H1 (cell line): Measurements from ENCODE around the gene RIN3. TPM values are rescaled to one million over a fixed set of nuclear protein-coding genes. Genes with fewer than 3 reads are reported as not detected.

Source experiments
- CTCF ChIA-PET: fragments of 300-600 bp; sonication (Branson Sonifier 250); formaldehyde crosslinking; loops from one replicate; lab custom pipeline; 2021; ENCODE audit not compliant: partially characterized antibody; lab: Charles Lee
- POLR2A ChIA-PET: fragments of 300-600 bp; sonication (Branson Sonifier 250); formaldehyde crosslinking; loops from one replicate; lab custom pipeline; 2021; ENCODE audit warnings: inconsistent platforms; ENCODE audit not compliant: partially characterized antibody; lab: Charles Lee
- DNase-seq, 2 experiments: peaks; one replicate each; pipeline versions ENCODE4 v3.0.0 to v3.0.0-alpha.2; 2010 to 2022; ENCODE audit warnings: low spot score in 2 of 2, low read depth in 1 of 2, mixed read lengths in 1 of 2
- FAIRE-seq: peaks from 2 replicates; lab custom pipeline; 2011; peaks lifted over from hg19 to GRCh38; lab: Jason Lieb, UNC
- H2AFZ ChIP-seq: 2 replicates; pipeline ENCODE4 v1.8.1; 2012; ENCODE audit warnings: low read length, inconsistent platforms
- H2AK5ac ChIP-seq: 2 replicates; pipeline ENCODE4 v1.6.1; 2013; ENCODE audit warnings: low read depth, low read length
- H2BK120ac ChIP-seq: replicated peaks from 2 replicates; pipeline ENCODE3; 2013; ENCODE audit warnings: low read depth, low read length, inconsistent platforms
- H2BK12ac ChIP-seq: 2 replicates; pipeline ENCODE4 v1.6.1; 2013; ENCODE audit warnings: low read depth, low read length
- H2BK15ac ChIP-seq: 2 replicates; pipeline ENCODE4 v1.6.1; 2013; ENCODE audit warnings: low read length
- H2BK20ac ChIP-seq: 2 replicates; pipeline ENCODE4 v1.6.1; 2013; ENCODE audit warnings: low read length
- H2BK5ac ChIP-seq: 2 replicates; pipeline ENCODE4 v1.6.1; 2013; ENCODE audit warnings: low read depth, low read length
- H3K14ac ChIP-seq: 2 replicates; pipeline ENCODE4 v1.6.1; 2013; ENCODE audit warnings: inconsistent platforms; ENCODE audit not compliant: insufficient read length
- H3K18ac ChIP-seq: 2 replicates; pipeline ENCODE4 v1.6.1; 2013; ENCODE audit warnings: low read length; ENCODE audit errors: extremely low read depth
- H3K23ac ChIP-seq: 2 replicates; pipeline ENCODE4 v1.6.1; 2013; ENCODE audit warnings: inconsistent platforms; ENCODE audit not compliant: insufficient read length
- H3K23me2 ChIP-seq: 2 replicates; pipeline ENCODE4 v1.6.1; 2013; ENCODE audit warnings: low read depth, low read length
- H3K27ac ChIP-seq: 2 replicates; pipeline ENCODE4 v1.6.1; 2011; ENCODE audit warnings: low read depth, low read length, inconsistent platforms
- H3K27me3 ChIP-seq, 4 experiments: replicated peaks in 1 of 4; 1 replicate in 1 of 4; 2 replicates in 3 of 4; pipeline versions ENCODE4 v1.6.1 to v1.8.1; 2011 to 2013; ENCODE audit warnings: low read length in 3 of 4, mild to moderate bottlenecking in 3 of 4, inconsistent platforms in 2 of 4, mixed read lengths in 2 of 4, moderate library complexity in 1 of 4; ENCODE audit not compliant: control insufficient read depth in 3 of 4, insufficient read depth in 3 of 4; ENCODE audit errors: extremely low read depth in 1 of 4
- H3K36me3 ChIP-seq, 4 experiments: 2 replicates each; pipeline versions ENCODE4 v1.6.1 to v1.8.1; 2011 to 2013; ENCODE audit warnings: mild to moderate bottlenecking in 4 of 4, low read length in 3 of 4, moderate library complexity in 2 of 4, control low read depth in 1 of 4, inconsistent platforms in 1 of 4; ENCODE audit not compliant: insufficient read depth in 4 of 4, control insufficient read depth in 2 of 4
- H3K4ac ChIP-seq: replicated peaks from 2 replicates; pipeline ENCODE3; 2013; ENCODE audit warnings: low read length, low read depth, mixed read lengths, inconsistent platforms; ENCODE audit not compliant: insufficient read length
- H3K4me1 ChIP-seq, 4 experiments: replicated peaks in 1 of 4; 1 replicate in 1 of 4; 2 replicates in 3 of 4; pipeline versions ENCODE4 v1.6.1 to v1.8.1; 2011 to 2013; ENCODE audit warnings: low read length in 3 of 4, inconsistent platforms in 2 of 4, mixed read lengths in 1 of 4; ENCODE audit not compliant: insufficient read depth in 4 of 4, control insufficient read depth in 3 of 4
- H3K4me2 ChIP-seq, 2 experiments: 2 replicates each; pipeline versions ENCODE4 v1.6.1 to v1.8.1; 2011 to 2013; ENCODE audit warnings: low read depth in 2 of 2, low read length in 2 of 2, control low read depth in 1 of 2, inconsistent platforms in 1 of 2, mild to moderate bottlenecking in 1 of 2; ENCODE audit not compliant: insufficient read depth in 1 of 2
- H3K4me3 ChIP-seq, 4 experiments: fragments of 200-600, 300-600 bp in 1 of 4; sonication (generic), shearing (Covaris generic), sonication (Bioruptor Twin) in 1 of 4; 2 replicates each; pipeline versions ENCODE4 v1.5.1 to v1.8.1; 2011 to 2016; ENCODE audit warnings: low read length in 4 of 4, low read depth in 3 of 4, control low read depth in 2 of 4, inconsistent platforms in 2 of 4, mild to moderate bottlenecking in 2 of 4, mixed read lengths in 1 of 4, moderate library complexity in 1 of 4; ENCODE audit not compliant: insufficient read depth in 2 of 4; ENCODE audit errors: extremely low read depth in 1 of 4
- H3K56ac ChIP-seq: replicated peaks from 2 replicates; pipeline ENCODE3; 2013; ENCODE audit warnings: low read depth, mild to moderate bottlenecking, mixed read lengths, low read length, inconsistent platforms; ENCODE audit not compliant: insufficient read length
- H3K79me1 ChIP-seq: 2 replicates; pipeline ENCODE4 v1.6.1; 2013; ENCODE audit warnings: low read depth, low read length, control low read depth
- H3K79me2 ChIP-seq, 2 experiments: 2 replicates each; pipeline versions ENCODE4 v1.6.1 to v1.8.1; 2012 to 2013; ENCODE audit warnings: low read length in 2 of 2, mild to moderate bottlenecking in 2 of 2, inconsistent platforms in 1 of 2; ENCODE audit not compliant: insufficient read depth in 2 of 2, control insufficient read depth in 1 of 2
- H3K9ac ChIP-seq, 4 experiments: replicated peaks in 1 of 4; 1 replicate in 1 of 4; 2 replicates in 3 of 4; pipeline versions ENCODE4 v1.6.1 to v1.8.1; 2011 to 2013; ENCODE audit warnings: low read depth in 3 of 4, low read length in 3 of 4, control low read depth in 2 of 4, mild to moderate bottlenecking in 2 of 4, moderate library complexity in 2 of 4, inconsistent platforms in 1 of 4; ENCODE audit errors: extremely low read depth in 1 of 4
- H3K9me3 ChIP-seq, 2 experiments: 2 replicates each; pipeline versions ENCODE4 v1.6.1 to v1.8.1; 2012 to 2013; ENCODE audit warnings: mild to moderate bottlenecking in 2 of 2, moderate library complexity in 2 of 2, control low read depth in 1 of 2, inconsistent platforms in 1 of 2, low read depth in 1 of 2, low read length in 1 of 2, mixed read lengths in 1 of 2; ENCODE audit not compliant: insufficient read depth in 2 of 2
- H4K20me1 ChIP-seq, 2 experiments: replicated peaks in 1 of 2; 2 replicates each; pipeline versions ENCODE3 to v1.8.1; 2011 to 2013; ENCODE audit warnings: inconsistent platforms in 2 of 2, low read length in 2 of 2, mild to moderate bottlenecking in 1 of 2; ENCODE audit not compliant: insufficient read depth in 2 of 2, control insufficient read depth in 1 of 2
- H4K5ac ChIP-seq: 2 replicates; pipeline ENCODE4 v1.6.1; 2013; ENCODE audit warnings: low read length, low read depth, mixed read lengths, inconsistent platforms; ENCODE audit not compliant: insufficient read length
- H4K8ac ChIP-seq: 2 replicates; pipeline ENCODE4 v1.8.0; 2013; ENCODE audit warnings: mild to moderate bottlenecking, moderate library complexity, low read length, inconsistent platforms; ENCODE audit not compliant: insufficient read depth; ENCODE audit errors: extremely low read depth
- H4K91ac ChIP-seq: replicated peaks from 2 replicates; pipeline ENCODE3; 2013; ENCODE audit warnings: low read length, mixed read lengths, inconsistent platforms; ENCODE audit not compliant: insufficient read length
- ATF2 ChIP-seq: IDR thresholded peaks from 2 replicates; pipeline ENCODE4 v1.6.1; 2012; ENCODE audit warnings: low read length, inconsistent platforms
- BRCA1 ChIP-seq: IDR thresholded peaks from 2 replicates; pipeline ENCODE4 v1.6.1; 2012; ENCODE audit warnings: low read depth, low read length, improper control_type of control experiment
- CBX8 ChIP-seq: fragments of 300-800, 300-1000 bp; sonication (generic); IDR thresholded peaks from 2 replicates; pipeline ENCODE4 v1.7.1; 2016; ENCODE audit warnings: low read depth, low read length, borderline replicate concordance
- CREB1 ChIP-seq: IDR thresholded peaks from 2 replicates; pipeline ENCODE4 v1.6.1; 2012; ENCODE audit warnings: inconsistent platforms
- EP300 ChIP-seq, 2 experiments: IDR thresholded peaks; 1 replicate in 1 of 2; 2 replicates in 1 of 2; pipeline ENCODE4 v1.6.1; 2011 to 2012; ENCODE audit warnings: low read depth in 2 of 2, low read length in 2 of 2, mild to moderate bottlenecking in 2 of 2, borderline replicate concordance in 1 of 2, inconsistent platforms in 1 of 2, moderate library complexity in 1 of 2
- FOSL1 ChIP-seq: IDR thresholded peaks from 2 replicates; pipeline ENCODE4 v1.6.1; 2011; ENCODE audit warnings: mild to moderate bottlenecking, low read depth, low read length, moderate library complexity; ENCODE audit not compliant: insufficient read depth
- JUN ChIP-seq: IDR thresholded peaks from 2 replicates; pipeline ENCODE4 v1.6.1; 2011; ENCODE audit warnings: low read depth, mild to moderate bottlenecking, improper control_type of control experiment, low read length
- KDM5A ChIP-seq: fragments of 200-600 bp; IDR thresholded peaks from 2 replicates; pipeline ENCODE4 v1.7.1; 2012; ENCODE audit warnings: mild to moderate bottlenecking, low read length, inconsistent platforms, mixed read lengths
- RAD21 ChIP-seq, 2 experiments: IDR thresholded peaks in 1 of 2; conservative IDR thresholded peaks in 1 of 2; 2 replicates each; pipeline ENCODE4 v1.6.1; 2011; ENCODE audit warnings: low read depth in 2 of 2, low read length in 2 of 2, improper control_type of control experiment in 1 of 2, inconsistent platforms in 1 of 2, mild to moderate bottlenecking in 1 of 2, moderate library complexity in 1 of 2
- SP1 ChIP-seq: IDR thresholded peaks from 2 replicates; pipeline ENCODE4 v1.6.1; 2011; ENCODE audit warnings: low read depth, low read length
- SP4 ChIP-seq: IDR thresholded peaks from 2 replicates; pipeline ENCODE4 v1.6.1; 2012; ENCODE audit warnings: low read length, inconsistent platforms
- SRF ChIP-seq: IDR thresholded peaks from 2 replicates; pipeline ENCODE4 v1.6.1; 2011; ENCODE audit warnings: mild to moderate bottlenecking, low read depth, low read length, moderate library complexity
- WGBS, 2 experiments: shearing (Covaris generic) in 1 of 2; methylation state at CpG; one replicate each; pipeline versions ENCODE4 v1.1.6 to v1.1.7; 2013 to 2015; ENCODE audit warnings: low lambda C conversion rate in 2 of 2, mixed read lengths in 2 of 2, inconsistent platforms in 1 of 2, low coverage in 1 of 2, missing lambda C conversion rate in 1 of 2; ENCODE audit not compliant: insufficient replicate concordance in 2 of 2, insufficient coverage in 1 of 2, insufficient read length in 1 of 2; ENCODE audit errors: extremely low coverage in 1 of 2, missing lambda C conversion rate in 1 of 2; 5-methylcytosine and 5-hydroxymethylcytosine counted together
- polyA plus RNA-seq, 7 experiments: library from polyadenylated mRNA; depleted of rRNA in 3 of 7; stranded (reverse) in 5 of 7; unstranded in 2 of 7; fragments of >200 nt in 5 of 7; fragments of 200-250 nt in 2 of 7; gene quantifications; 1 replicate in 5 of 7; 2 replicates in 1 of 7; 4 replicates in 1 of 7; pipeline versions ENCODE4 v1.2.1 to v1.2.3, GENCODE V29; 2011 to 2013; ENCODE audit warnings: missing spikeins in 2 of 7, mixed read lengths in 2 of 7
- total RNA-seq: library from RNA; stranded (reverse); fragmentation: NEBNext Ultra II Directional; extraction: Animal tissue kit (Norgen Biotek cat#: 25700); gene quantifications from 2 replicates; pipeline ENCODE4 v1.2.1, GENCODE V29; 2021

Gene RIN3
- total and polyA plus RNA-seq, 2 of the 8 experiments (the other 6 are each of a cell fraction or from before 2014, with no cell fraction given): 0.59 to 1.5 TPM

DNA sequence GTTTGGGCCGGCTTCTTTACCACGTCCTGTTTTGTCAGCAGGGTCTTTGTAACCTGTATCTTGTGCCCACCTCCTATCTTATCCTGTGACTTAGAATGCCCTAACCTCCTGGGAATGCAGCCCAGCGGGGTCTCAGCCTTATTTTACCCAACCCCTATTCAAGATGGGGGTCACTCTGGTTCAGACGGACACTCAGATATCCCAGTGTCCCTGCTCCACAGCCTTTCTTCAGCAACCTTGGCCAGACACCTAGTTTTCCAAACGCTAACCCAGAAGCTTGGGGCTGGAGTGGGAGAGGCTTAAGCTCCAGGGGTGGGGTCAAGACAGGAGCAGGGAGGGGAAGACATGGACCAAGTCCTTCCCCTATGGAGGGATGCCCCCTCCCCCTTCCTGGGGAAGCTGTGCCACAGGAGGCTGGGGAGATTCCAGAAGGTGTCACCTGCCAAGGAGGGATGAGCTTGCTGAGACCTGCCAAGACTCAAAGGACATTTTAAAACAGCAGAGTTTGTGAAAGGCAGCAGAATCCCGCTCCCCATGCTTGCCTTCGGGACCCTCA is 62.2 kb downstream of the RIN3 start:
- CTCF ChIA-PET: interaction anchor here (1.5 to 2.0 kb wide), 2 partner anchors 19 to 138 kb away, joined by 6 to 7 read pairs; no protein-coding TSS in a partner anchor
- no peak overlapping the region for H3K4ac ChIP-seq
- H3K4me1 ChIP-seq: peaks cover 3 to 9% (median 6%) of the 10 kb centered on the region in 4 experiments
- no peak overlapping the region for H2AFZ ChIP-seq
- H2BK5ac ChIP-seq: no peak overlapping the region
- H3K27me3 ChIP-seq: no peaks in the 10 kb centered on the region
- no peak overlapping the region for H3K56ac ChIP-seq
- no peaks in the 10 kb centered on the region for H3K23me2 ChIP-seq
- no peak for DNase-seq
- H4K8ac ChIP-seq: no peak overlapping the region
- H3K9ac ChIP-seq: no peak overlapping the region
- 94% methylated on average over 5 of the region's 7 CpGs; no CpG with 5 or more reads in 1 of the 2 experiments for WGBS, 2 experiments
- no peak overlapping the region for H2BK15ac ChIP-seq
- H3K79me2 ChIP-seq: no peaks in the 10 kb centered on the region
- H2BK20ac ChIP-seq: no peak overlapping the region
- H3K14ac ChIP-seq: no peak overlapping the region
- POLR2A ChIA-PET: interaction anchor here (0.7 to 0.9 kb wide), 2 partner anchors 10 to 20 kb away, joined by 3 read pairs; no protein-coding TSS in a partner anchor
- H4K5ac ChIP-seq: no peak overlapping the region
- H3K79me1 ChIP-seq: no peaks in the 10 kb centered on the region
- FAIRE-seq: no peak
- H3K9me3 ChIP-seq: no peaks in the 10 kb centered on the region
- no peak overlapping the region for H3K23ac ChIP-seq
- H2BK12ac ChIP-seq: no peak overlapping the region
- no peak overlapping the region for H4K91ac ChIP-seq
- no peak overlapping the region for H3K4me3 ChIP-seq
- no peaks in the 10 kb centered on the region for H3K36me3 ChIP-seq
- H3K27ac ChIP-seq: no peak overlapping the region
- H3K4me2 ChIP-seq: no peak overlapping the region
- no peaks in the 10 kb centered on the region for H4K20me1 ChIP-seq
- H2AK5ac ChIP-seq: no peak overlapping the region
- H2BK120ac ChIP-seq: no peak overlapping the region
- no peak overlapping the region for H3K18ac ChIP-seq
- TF ChIP-seq SP4: no peak
- no peak for TF ChIP-seq EP300 (IDR thresholded peaks at IDR 0.05; ENCODE audit: borderline replicate concordance in 1 of 2, low read depth in 2 of 2, low read length in 2 of 2)
- no peak for TF ChIP-seq CREB1
- no peak for TF ChIP-seq KDM5A
- TF ChIP-seq FOSL1: no peak
- TF ChIP-seq SP1: no peak
- no peak for TF ChIP-seq BRCA1
- TF ChIP-seq CBX8: no peak
- TF ChIP-seq JUN: no peak
- TF ChIP-seq RAD21 (IDR thresholded peaks at IDR 0.05 in 1 of 2, conservative IDR thresholded peaks at IDR 0.05 in 1 of 2; ENCODE audit: low read depth in 2 of 2, low read length in 2 of 2): no peak
- no peak for TF ChIP-seq SRF
- TF ChIP-seq ATF2: no peak
